ENCODE measurements around the gene WNT16.

The WNT16 gene

DNA sequence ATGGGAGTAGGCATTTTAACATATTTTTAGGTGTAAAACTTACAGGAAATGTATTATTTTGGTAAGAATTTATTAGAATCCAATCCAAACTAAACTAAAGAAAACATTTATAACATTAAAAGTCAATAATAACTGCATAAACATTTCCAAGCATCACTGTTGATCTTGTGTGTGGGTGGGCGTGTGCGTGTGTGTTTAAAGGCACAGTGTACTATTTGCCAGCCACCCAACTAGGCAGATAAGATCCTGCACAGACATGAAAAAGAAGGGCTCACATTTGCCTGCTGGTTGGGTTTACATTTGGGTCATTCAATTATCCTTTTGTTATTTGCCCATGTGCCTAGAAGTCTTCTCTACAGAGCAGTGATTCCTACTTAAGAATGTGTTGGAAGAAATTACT is 31.0 kb upstream of the WNT16 start:
- Histone ChIP-seq H3K27me3 (replicated peaks; ENCODE audit: control insufficient read depth, insufficient read depth, low read length) (no peaks in the 10 kb centered on the region), H3K4me3 (replicated peaks; ENCODE audit: low read depth, low read length) (no peak overlapping the region), H3K36me3 (ENCODE audit: control insufficient read depth, insufficient read depth, low read length) (no peaks in the 10 kb centered on the region)
- no peak for DNase-seq (ENCODE audit: extremely low read depth, insufficient read length)
- TF ChIP-seq, protein P1, sequence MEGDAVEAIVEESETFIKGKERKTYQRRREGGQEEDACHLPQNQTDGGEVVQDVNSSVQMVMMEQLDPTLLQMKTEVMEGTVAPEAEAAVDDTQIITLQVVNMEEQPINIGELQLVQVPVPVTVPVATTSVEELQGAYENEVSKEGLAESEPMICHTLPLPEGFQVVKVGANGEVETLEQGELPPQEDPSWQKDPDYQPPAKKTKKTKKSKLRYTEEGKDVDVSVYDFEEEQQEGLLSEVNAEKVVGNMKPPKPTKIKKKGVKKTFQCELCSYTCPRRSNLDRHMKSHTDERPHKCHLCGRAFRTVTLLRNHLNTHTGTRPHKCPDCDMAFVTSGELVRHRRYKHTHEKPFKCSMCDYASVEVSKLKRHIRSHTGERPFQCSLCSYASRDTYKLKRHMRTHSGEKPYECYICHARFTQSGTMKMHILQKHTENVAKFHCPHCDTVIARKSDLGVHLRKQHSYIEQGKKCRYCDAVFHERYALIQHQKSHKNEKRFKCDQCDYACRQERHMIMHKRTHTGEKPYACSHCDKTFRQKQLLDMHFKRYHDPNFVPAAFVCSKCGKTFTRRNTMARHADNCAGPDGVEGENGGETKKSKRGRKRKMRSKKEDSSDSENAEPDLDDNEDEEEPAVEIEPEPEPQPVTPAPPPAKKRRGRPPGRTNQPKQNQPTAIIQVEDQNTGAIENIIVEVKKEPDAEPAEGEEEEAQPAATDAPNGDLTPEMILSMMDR (IDR thresholded peaks at IDR 0.05; ENCODE audit: insufficient read depth, low read length, poor library complexity, severe bottlenecking) = no peak

DNA sequence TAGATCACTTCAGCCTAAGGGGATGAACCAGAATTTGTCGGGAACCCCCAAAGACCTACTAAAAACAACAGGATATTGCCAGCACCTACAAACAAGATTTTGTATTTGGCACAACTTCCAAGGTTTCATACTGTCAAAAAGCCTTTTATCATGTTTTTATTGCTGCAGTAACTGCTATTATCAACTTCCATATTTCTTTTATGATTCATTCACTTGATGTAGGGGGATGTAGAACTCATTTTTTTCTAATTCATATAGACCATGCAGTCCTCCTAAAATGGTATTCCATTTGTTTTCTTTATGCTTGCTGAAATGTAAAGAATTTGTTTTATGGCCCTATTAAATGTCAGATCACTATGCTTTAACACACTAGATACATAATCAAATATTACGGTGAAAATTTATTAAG is 30.0 kb upstream of the WNT16 start:
- no peak for DNase-seq (ENCODE audit: extremely low read depth, insufficient read length)
- H3K36me3 ChIP-seq (ENCODE audit: control insufficient read depth, insufficient read depth, low read length) = no peaks in the 10 kb centered on the region
- no peak overlapping the region for H3K4me3 ChIP-seq (replicated peaks; ENCODE audit: low read depth, low read length)
- H3K27me3 ChIP-seq (replicated peaks; ENCODE audit: control insufficient read depth, insufficient read depth, low read length) = no peaks in the 10 kb centered on the region
- TF ChIP-seq, protein P1 (IDR thresholded peaks at IDR 0.05; ENCODE audit: insufficient read depth, low read length, poor library complexity, severe bottlenecking) = no peak

DNA sequence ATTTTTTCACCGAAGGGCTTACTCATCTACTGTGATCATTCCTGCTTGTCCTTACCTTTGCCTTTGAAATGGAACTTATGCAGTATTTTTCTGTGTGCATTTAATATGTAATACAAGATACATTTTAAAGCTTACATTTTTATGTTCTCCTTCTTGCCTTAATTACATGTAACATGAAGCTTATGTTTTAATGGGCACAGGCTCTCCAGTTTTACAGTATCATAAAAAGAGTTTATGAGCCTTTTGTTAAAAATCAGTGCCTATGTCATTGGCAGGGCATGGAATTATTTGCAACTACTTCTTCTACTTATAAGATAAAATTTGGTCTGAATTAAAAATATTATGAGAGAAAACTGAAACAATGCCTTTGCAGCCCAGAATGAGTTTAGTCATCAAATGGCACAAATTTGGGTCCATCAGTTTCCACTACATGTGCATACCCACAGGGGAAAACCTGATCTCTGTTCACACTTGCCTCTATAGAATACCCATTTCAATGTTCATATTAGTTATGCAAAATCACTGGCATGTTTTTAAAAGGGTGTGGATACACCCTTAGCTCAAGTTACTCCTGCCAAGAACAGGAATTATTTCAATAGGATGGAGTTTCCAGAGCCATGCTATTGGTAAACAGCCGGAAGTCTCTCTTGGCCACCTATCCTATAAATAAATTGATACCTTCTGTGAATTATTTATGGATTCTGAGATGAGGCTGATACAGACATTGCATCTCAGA is 27.9 kb upstream of the WNT16 start:
- no peaks in the 10 kb centered on the region for H3K27me3 ChIP-seq (replicated peaks; ENCODE audit: control insufficient read depth, insufficient read depth, low read length)
- H3K4me3 ChIP-seq (replicated peaks; ENCODE audit: low read depth, low read length) = no peak overlapping the region
- TF ChIP-seq, protein P1 (IDR thresholded peaks at IDR 0.05; ENCODE audit: insufficient read depth, low read length, poor library complexity, severe bottlenecking) = no peak
- no peak for DNase-seq (ENCODE audit: extremely low read depth, insufficient read length)
- H3K36me3 ChIP-seq (ENCODE audit: control insufficient read depth, insufficient read depth, low read length) = no peaks in the 10 kb centered on the region

DNA sequence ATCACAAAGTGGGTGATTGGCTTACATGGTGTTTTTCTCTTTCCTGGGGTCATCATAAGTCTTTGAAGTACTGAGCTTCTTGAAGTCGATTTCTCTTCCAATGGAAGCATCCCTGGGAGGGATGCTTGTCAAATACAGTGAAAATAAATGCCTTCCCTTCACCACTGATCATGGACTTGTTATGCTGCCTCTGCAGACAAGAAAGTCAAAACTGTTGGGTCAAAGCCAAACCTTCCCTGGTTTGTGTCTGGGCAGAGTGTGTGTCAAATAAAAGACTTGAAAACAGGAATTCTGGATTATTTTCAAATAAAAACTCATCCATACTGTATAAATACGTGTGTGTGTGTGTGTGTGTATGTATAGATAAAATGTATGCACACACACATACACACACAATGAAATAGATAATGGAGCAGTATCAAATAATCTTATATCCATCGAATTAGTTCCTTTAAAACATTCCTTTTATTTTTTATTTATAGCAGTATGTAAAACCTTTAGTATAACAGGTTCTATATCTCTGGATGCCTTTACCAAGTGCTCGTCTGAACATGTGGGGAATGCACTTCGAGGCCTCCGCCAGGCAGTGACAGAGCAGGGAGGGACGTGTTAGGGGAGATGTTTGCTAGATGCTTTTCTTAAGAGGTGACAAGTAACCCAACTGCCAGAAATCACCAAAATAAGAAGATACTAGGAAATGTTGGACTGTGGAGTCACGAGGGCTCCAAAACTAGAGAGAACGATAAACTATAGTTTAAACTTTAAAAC is 27.2 kb upstream of the WNT16 start:
- Histone ChIP-seq H3K4me3 (replicated peaks; ENCODE audit: low read depth, low read length) (no peak overlapping the region), H3K36me3 (ENCODE audit: control insufficient read depth, insufficient read depth, low read length) (no peaks in the 10 kb centered on the region), H3K27me3 (replicated peaks; ENCODE audit: control insufficient read depth, insufficient read depth, low read length) (no peaks in the 10 kb centered on the region)
- TF ChIP-seq, protein P1 (IDR thresholded peaks at IDR 0.05; ENCODE audit: insufficient read depth, low read length, poor library complexity, severe bottlenecking) = no peak
- DNase-seq (ENCODE audit: extremely low read depth, insufficient read length) = no peak

DNA sequence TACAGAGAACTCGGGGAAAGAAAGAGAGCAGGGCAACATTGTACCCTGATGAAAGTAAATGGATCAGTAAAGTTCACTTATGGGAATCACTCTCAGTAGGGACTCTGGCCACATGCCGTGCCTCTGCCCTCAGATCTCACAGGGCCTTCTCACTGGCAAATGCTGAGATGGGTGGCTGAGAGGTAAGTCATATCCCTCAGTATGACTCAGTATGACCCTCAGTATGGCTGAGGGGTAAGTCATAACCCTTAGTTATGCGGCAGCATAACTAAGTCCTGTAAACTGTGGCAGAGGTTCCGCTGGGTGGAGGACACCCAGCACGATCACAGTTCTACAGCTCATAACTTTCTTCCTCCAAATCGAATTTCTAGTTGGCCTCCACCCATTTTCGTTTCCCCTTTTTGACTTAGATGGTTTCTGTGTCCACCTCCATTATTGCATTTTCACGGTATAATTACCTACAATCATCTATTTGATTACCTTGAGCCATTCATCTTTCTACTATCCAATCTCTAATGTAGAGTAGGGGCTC is 26.5 kb upstream of the WNT16 start:
- peak; percentile 27 for DNase-seq (ENCODE audit: extremely low read depth, insufficient read length)
- no peak overlapping the region for H3K4me3 ChIP-seq (replicated peaks; ENCODE audit: low read depth, low read length)
- H3K36me3 ChIP-seq (ENCODE audit: control insufficient read depth, insufficient read depth, low read length) = no peaks in the 10 kb centered on the region
- TF ChIP-seq, protein P1 (IDR thresholded peaks at IDR 0.05; ENCODE audit: insufficient read depth, low read length, poor library complexity, severe bottlenecking) = no peak
- no peaks in the 10 kb centered on the region for H3K27me3 ChIP-seq (replicated peaks; ENCODE audit: control insufficient read depth, insufficient read depth, low read length)

All from GM06990 (cell line).